BLaER1 treated with 17β-estradiol and CSF1 and Interleukin-3, amounts not matched to agents 10 nM and 100 nM (cell line): ENCODE measurements around the gene CD300LF.
A peak's percentile ranks its signal among the peaks of the same experiment; 100 is the strongest.

Experiments used
- H3K27ac ChIP-seq, 11 experiments: shearing (Covaris generic); formaldehyde crosslinking; 2 replicates each; pipeline ENCODE4 v1.8.1; 2022
- H3K27me3 ChIP-seq, 11 experiments: shearing (Covaris generic); formaldehyde crosslinking; 2 replicates each; pipeline ENCODE4 v1.8.1; 2022
- H3K36me3 ChIP-seq, 11 experiments: shearing (Covaris generic); formaldehyde crosslinking; 2 replicates each; pipeline ENCODE4 v1.8.1; 2022
- H3K4me1 ChIP-seq, 10 experiments: shearing (Covaris generic); formaldehyde crosslinking; 2 replicates each; pipeline ENCODE4 v1.8.1; 2022
- H3K4me2 ChIP-seq, 11 experiments: shearing (Covaris generic); formaldehyde crosslinking; 2 replicates each; pipeline ENCODE4 v1.8.1; 2022
- H3K4me3 ChIP-seq, 10 experiments: shearing (Covaris generic); formaldehyde crosslinking; 2 replicates each; pipeline ENCODE4 v1.8.1; 2022
- H3K9ac ChIP-seq, 11 experiments: shearing (Covaris generic); formaldehyde crosslinking; 2 replicates each; pipeline ENCODE4 v1.8.1; 2022
- H3K9me3 ChIP-seq, 11 experiments: shearing (Covaris generic); formaldehyde crosslinking; replicated peaks in 1 of 11; 2 replicates each; pipeline ENCODE4 v1.8.1; 2022
- H4K20me1 ChIP-seq, 11 experiments: shearing (Covaris generic); formaldehyde crosslinking; 2 replicates each; pipeline ENCODE4 v1.8.1; 2022
- Cebpa-rat ChIP-seq, 11 experiments: shearing (Covaris generic); IDR thresholded peaks; 2 replicates each; pipeline ENCODE4 v1.8.1; 2022

The CD300LF gene

DNA sequence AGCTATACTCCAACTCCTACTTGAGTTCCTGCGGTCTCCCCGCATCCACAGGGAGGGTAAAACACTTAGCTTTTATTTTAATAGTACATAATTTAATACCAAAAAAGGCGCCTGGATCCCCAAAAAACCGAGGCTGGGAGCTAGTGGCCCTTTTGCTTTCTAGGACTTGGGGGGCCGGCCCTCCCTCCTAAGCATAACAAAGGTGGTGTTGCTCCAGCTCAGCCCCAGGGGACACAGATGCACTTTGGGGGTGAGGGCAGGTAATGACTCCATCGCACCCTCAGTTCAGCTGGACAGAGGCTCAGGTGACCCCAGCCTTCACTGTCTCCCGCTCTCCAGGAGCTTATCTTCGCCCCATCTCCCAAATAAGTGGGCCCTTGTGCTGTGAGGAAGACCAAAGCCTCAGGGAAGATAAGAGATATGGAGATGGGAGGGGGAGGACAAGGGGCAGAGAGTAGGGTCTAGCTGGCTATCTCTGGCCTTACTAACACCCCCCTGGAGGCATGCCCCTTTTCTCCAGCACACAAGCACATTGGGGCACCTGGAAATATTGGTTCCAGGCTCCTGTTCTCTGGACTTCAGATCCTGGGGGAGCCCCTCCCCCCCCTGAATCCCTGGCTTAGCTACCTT lies 32.9 kb upstream of the CD300LF start:
- H4K20me1 ChIP-seq, result peaks cover 21 to 36% (median 22%) of the 10 kb centered on the region in 11 experiments
- peaks cover 0 to 51% (median 9%) of the 10 kb centered on the region in 11 experiments; a peak in 11 of 22 replicates for H3K36me3 ChIP-seq
- no peak for TF ChIP-seq Cebpa-rat (IDR thresholded peaks at IDR 0.05)
- H3K27ac ChIP-seq, result peak overlapping the region in 3 of 11 experiments; percentile 88 to 98 (median 95); a peak in 4 of 22 replicates
- no peak overlapping the region for H3K4me3 ChIP-seq
- H3K4me2 ChIP-seq, result peak overlapping the region; percentile 97 to 100 (median 98)
- H3K27me3 ChIP-seq, result peaks cover 0 to 42% (median 29%) of the 10 kb centered on the region in 11 experiments; a peak in 13 of 22 replicates
- no peaks in the 10 kb centered on the region for H3K9me3 ChIP-seq
- H3K4me1 ChIP-seq, result peaks cover 80 to 91% (median 83%) of the 10 kb centered on the region in 10 experiments
- H3K9ac ChIP-seq, result peak overlapping the region in 4 of 11 experiments; percentile 25 to 60 (median 40); a peak in 5 of 22 replicates

- peak overlapping the region in 8 of 11 experiments; percentile 20 to 60 (median 30); a peak in 10 of 22 replicates for H3K9ac ChIP-seq
- H3K27me3 ChIP-seq, result peaks cover 0 to 37% (median 24%) of the 10 kb centered on the region in 11 experiments; a peak in 13 of 22 replicates
- peak overlapping the region in 1 of 10 experiments; percentile 1; a peak in 1 of 20 replicates for H3K4me3 ChIP-seq
- TF ChIP-seq Cebpa-rat (IDR thresholded peaks at IDR 0.05), result no peak
- no peaks in the 10 kb centered on the region for H3K9me3 ChIP-seq
- peak overlapping the region; percentile 97 to 100 (median 98) for H3K4me2 ChIP-seq
- peak overlapping the region in 7 of 11 experiments; percentile 20 to 98 (median 38); a peak in 11 of 22 replicates for H3K27ac ChIP-seq
- peaks cover 82 to 93% (median 84%) of the 10 kb centered on the region in 10 experiments for H3K4me1 ChIP-seq
- peaks cover 0 to 50% (median 9%) of the 10 kb centered on the region in 11 experiments; a peak in 11 of 22 replicates for H3K36me3 ChIP-seq
- H4K20me1 ChIP-seq, result peaks cover 15 to 29% (median 15%) of the 10 kb centered on the region in 11 experiments
Observed at GRCh38 chr17:74744714-74745547, 32.2 kb upstream of the CD300LF start.

DNA sequence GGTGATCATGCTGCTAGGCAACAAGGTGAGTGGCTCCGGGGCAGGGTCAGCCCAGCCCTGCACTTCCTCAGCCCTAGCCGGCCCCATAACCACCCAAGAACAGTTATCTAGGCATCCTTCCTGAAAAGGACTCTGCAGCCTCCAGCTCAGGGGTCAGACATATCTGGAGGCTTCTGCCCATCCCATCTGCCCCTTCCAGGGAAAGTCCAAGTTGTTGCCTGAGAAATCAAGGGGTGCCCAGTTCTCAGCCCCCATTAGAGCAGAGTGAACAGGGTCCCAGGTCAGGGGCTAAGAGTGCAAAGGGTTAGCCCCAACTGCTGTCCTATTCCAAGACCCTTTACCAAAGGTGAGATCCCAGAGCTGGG lies 31.6 kb upstream of the CD300LF start:
- Histone ChIP-seq H3K4me2 (peak overlapping the region; percentile 97 to 100 (median 98)), H3K4me1 (peaks cover 84 to 93% (median 88%) of the 10 kb centered on the region in 10 experiments), H3K9ac (peak overlapping the region in 8 of 11 experiments; percentile 17 to 60 (median 35); a peak in 10 of 22 replicates), H3K4me3 (peak overlapping the region in 2 of 10 experiments; percentile 1 to 12; a peak in 2 of 20 replicates), H3K9me3 (no peaks in the 10 kb centered on the region), H3K36me3 (peaks cover 0 to 47% (median 9%) of the 10 kb centered on the region in 11 experiments; a peak in 11 of 22 replicates), H3K27ac (peak overlapping the region in 8 of 11 experiments; percentile 34 to 99 (median 88); a peak in 12 of 22 replicates), H4K20me1 (peaks cover 9 to 23% (median 9%) of the 10 kb centered on the region in 11 experiments; a peak in 21 of 22 replicates), H3K27me3 (peaks cover 0 to 31% (median 18%) of the 10 kb centered on the region in 11 experiments; a peak in 13 of 22 replicates)
- TF ChIP-seq Cebpa-rat (IDR thresholded peaks at IDR 0.05), result no peak

GRCh38 chr17:74743755-74744154 lies 31.0 kb upstream of the CD300LF start:
- Histone ChIP-seq H3K27ac (peak overlapping the region in 8 of 11 experiments; percentile 38 to 99 (median 88); a peak in 11 of 22 replicates), H3K9me3 (no peaks in the 10 kb centered on the region), H3K36me3 (peaks cover 0 to 47% (median 9%) of the 10 kb centered on the region in 11 experiments; a peak in 11 of 22 replicates), H3K9ac (peak overlapping the region in 8 of 11 experiments; percentile 17 to 75 (median 46); a peak in 8 of 22 replicates), H4K20me1 (peaks cover 3 to 17% (median 3%) of the 10 kb centered on the region in 11 experiments; a peak in 20 of 22 replicates), H3K4me3 (peak overlapping the region in 3 of 10 experiments; percentile 1 to 47 (median 12); a peak in 3 of 20 replicates), H3K4me1 (peaks cover 89 to 94% (median 93%) of the 10 kb centered on the region in 10 experiments), H3K27me3 (peaks cover 0 to 25% (median 14%) of the 10 kb centered on the region in 11 experiments; a peak in 13 of 22 replicates), H3K4me2 (peak overlapping the region; percentile 97 to 100 (median 98))
- TF ChIP-seq Cebpa-rat (IDR thresholded peaks at IDR 0.05), result no peak

DNA sequence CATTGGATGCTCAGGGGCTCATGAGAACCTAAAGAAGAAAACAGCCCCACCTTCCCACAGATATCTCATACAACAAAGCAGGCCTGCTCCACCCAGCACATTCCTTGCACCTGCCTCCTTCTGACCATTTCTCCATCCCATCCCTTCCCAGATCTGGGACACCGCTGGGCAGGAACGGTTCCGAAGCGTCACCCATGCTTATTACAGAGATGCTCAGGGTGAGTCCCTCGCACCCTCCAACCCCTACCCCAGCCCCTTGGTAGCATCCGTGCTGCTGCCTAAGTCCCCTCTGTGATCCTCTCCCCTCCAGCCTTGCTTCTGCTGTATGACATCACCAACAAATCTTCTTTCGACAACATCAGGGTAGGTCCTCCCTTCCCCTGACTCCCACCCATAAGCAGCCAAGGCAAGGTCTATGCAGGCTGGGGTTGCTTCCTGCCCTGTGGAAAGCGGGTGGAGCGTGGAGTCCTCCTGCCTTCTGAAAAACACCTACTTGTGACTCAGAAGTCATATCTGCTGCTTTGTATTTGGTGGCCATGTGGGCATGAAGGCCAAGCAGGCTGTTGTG lies 30.3 kb upstream of the CD300LF start:
- Histone ChIP-seq H4K20me1 (peaks cover 0 to 14% (median 0%) of the 10 kb centered on the region in 11 experiments; a peak in 1 of 22 replicates), H3K27ac (peak overlapping the region in 9 of 11 experiments; percentile 58 to 99 (median 82); a peak in 17 of 22 replicates), H3K9me3 (no peaks in the 10 kb centered on the region), H3K36me3 (peaks cover 0 to 47% (median 9%) of the 10 kb centered on the region in 11 experiments; a peak in 11 of 22 replicates), H3K9ac (peak overlapping the region; percentile 17 to 75 (median 70); a peak in 18 of 22 replicates), H3K4me2 (peak overlapping the region; percentile 83 to 100 (median 98)), H3K4me1 (peaks cover 95 to 100% (median 100%) of the 10 kb centered on the region in 10 experiments), H3K27me3 (peaks cover 0 to 22% (median 14%) of the 10 kb centered on the region in 11 experiments; a peak in 13 of 22 replicates), H3K4me3 (peak overlapping the region in 4 of 10 experiments; percentile 16 to 54 (median 36); a peak in 5 of 20 replicates)
- no peak for TF ChIP-seq Cebpa-rat (IDR thresholded peaks at IDR 0.05)

DNA sequence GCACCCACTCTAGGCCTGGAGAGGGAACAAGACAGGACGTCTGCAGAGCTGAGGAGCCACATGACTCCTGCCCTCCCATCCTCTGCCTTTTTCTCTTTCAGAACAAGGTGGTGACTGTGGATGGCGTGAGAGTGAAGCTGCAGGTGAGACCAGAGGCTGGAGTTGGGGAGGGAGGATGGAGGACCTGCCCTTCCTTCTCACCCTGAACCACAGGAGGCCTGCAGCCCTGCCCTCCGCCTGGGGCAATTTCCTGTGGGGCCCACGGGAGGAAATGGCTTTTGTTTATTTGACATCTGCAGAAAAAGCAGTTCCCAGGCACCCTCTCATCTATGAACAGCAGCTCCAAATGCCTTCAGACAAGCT lies 29.4 kb upstream of the CD300LF start:
- H3K36me3 ChIP-seq, result peaks cover 0 to 47% (median 9%) of the 10 kb centered on the region in 11 experiments; a peak in 11 of 22 replicates
- H3K4me3 ChIP-seq, result peak overlapping the region in 7 of 10 experiments; percentile 0 to 54 (median 35); a peak in 10 of 20 replicates
- TF ChIP-seq Cebpa-rat (IDR thresholded peaks at IDR 0.05), result peak in 3 of 11 experiments; percentile 21 to 56 (median 49); a peak in 4 of 22 replicates
- no peaks in the 10 kb centered on the region for H3K9me3 ChIP-seq
- peak overlapping the region; percentile 20 to 99 (median 79); a peak in 20 of 22 replicates for H3K27ac ChIP-seq
- peaks cover 88 to 100% (median 95%) of the 10 kb centered on the region in 10 experiments for H3K4me1 ChIP-seq
- H4K20me1 ChIP-seq, result peaks cover 0 to 14% (median 0%) of the 10 kb centered on the region in 11 experiments; a peak in 1 of 22 replicates
- peaks cover 0 to 22% (median 14%) of the 10 kb centered on the region in 11 experiments; a peak in 13 of 22 replicates for H3K27me3 ChIP-seq
- peak overlapping the region; percentile 83 to 100 (median 98) for H3K4me2 ChIP-seq
- peak overlapping the region; percentile 28 to 75 (median 70); a peak in 20 of 22 replicates for H3K9ac ChIP-seq

DNA sequence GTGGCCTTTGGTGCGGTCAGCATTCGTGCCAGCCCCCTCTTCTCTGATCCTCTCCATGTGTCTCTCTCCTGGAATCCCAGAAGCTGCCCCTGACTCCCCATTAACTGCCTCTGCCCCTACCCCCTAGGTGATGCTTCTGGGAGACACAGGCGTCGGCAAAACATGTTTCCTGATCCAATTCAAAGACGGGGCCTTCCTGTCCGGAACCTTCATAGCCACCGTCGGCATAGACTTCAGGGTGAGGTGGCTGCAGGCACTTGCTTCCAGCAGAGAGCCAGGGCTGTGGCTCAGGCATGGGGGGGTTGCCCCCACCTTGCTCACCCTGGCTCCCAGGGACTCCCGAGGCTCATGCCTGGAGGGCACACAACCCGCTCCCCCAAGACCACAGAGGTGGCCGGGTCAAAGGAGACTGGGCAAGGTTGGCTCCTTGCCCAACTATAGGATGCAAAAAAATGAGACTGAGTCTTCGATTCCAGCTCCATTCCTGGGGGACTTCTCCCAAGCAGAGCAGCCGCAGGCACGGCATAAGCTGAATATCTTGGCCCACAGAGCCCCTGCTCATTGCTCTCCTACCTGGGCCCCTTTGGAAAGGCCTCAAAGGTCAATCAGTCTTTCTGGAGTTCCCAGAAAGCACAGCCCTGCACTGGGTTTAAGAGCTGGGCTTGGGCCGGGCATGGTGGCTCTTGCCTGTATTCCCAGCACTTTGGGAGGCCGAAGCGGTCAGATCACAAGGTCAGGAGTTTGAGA lies 28.1 kb upstream of the CD300LF start:
- 0 out of 22 replicates have a peak, but pooled peaks cover 0 to 10% (median 0%) of the 10 kb centered on the region in 11 experiments for H4K20me1 ChIP-seq
- H3K9ac ChIP-seq, result peak overlapping the region in 9 of 11 experiments; percentile 7 to 75 (median 70); a peak in 12 of 22 replicates
- peaks cover 0 to 41% (median 9%) of the 10 kb centered on the region in 11 experiments; a peak in 11 of 22 replicates for H3K36me3 ChIP-seq
- peak overlapping the region in 1 of 10 experiments; percentile 32; a peak in 1 of 20 replicates for H3K4me3 ChIP-seq
- H3K4me1 ChIP-seq, result peaks cover 79 to 100% (median 88%) of the 10 kb centered on the region in 10 experiments
- H3K4me2 ChIP-seq, result peak overlapping the region; percentile 83 to 100 (median 98)
- TF ChIP-seq Cebpa-rat (IDR thresholded peaks at IDR 0.05), result no peak
- H3K27ac ChIP-seq, result peak overlapping the region in 9 of 11 experiments; percentile 15 to 99 (median 82); a peak in 17 of 22 replicates
- H3K9me3 ChIP-seq, result no peaks in the 10 kb centered on the region
- peaks cover 0 to 12% (median 11%) of the 10 kb centered on the region in 11 experiments; a peak in 13 of 22 replicates for H3K27me3 ChIP-seq
